ENCODE measurements around the gene MTO1.
A peak's percentile ranks its signal among the peaks of the same experiment; 100 is the strongest.
"Not testable (repeated sequence)": the region's sequence is repeated elsewhere in the genome, so short reads cannot be mapped to it uniquely, and the experiment has no call there.

The MTO1 gene

GRCh38 chr6:73505705-73506104, 44.2 kb downstream of the MTO1 start:
- not testable (repeated sequence) for DNase-seq

DNA sequence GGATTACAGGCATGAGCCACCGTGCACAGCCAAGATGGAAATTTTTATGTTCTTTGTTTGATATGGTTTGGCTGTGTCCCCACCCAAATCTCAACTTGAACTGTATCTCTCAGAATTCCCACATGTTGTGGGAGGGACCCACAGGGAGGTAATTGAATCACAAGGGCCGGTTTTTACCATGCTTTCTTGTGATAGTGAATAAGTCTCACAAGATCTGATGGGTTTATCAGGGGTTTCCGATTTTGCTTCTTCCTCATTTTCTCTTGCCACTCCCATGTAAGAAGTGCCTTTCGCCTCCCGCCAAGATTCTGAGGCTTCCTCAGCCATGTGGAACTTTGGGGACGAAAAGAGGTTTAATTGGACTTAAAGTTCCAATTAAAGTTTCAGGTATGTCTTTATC, 44.7 kb downstream of the MTO1 start:
- DNase-seq = no peak

GRCh38 chr6:73508776-73509175, 47.2 kb downstream of the MTO1 start:
- peak; percentile 21 for DNase-seq

DNA sequence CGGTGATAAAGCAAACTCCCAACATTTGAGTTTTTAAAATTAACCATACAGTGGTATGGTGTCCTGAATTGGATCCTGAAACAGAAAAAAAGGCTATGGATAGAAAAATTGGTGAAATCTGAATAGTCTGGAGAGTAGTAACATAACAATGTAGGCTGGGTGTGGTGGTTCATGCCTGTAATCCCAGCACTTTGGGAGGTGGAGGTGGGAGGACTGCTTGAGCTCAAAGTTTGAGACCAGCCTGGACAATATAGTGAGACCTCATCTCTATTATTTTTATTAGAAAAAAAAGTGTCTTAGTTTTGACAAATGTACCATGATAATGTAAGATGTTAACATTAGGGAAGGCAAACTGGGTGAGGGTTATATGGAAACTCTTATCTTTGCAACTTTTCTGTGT, 48.3 kb downstream of the MTO1 start:
- DNase-seq = peak; percentile 25

DNA sequence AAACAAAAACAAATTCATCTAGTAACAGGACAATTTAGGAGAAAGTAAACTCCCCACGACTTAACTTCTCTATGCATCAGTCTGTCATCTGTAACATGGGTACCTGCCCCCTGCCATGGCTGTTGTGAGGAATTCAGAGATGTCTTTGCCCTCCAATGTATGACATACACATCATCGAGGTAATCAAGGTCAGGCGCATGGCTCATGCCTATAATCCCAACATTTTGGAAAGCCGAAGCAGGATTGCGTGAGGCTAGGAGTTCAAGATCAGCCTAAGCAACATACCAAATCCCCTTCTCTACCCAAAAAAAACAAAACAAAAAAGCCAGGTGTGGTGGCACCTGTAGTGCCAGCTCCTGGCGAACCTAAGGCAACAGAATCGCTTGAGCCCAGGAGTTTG, 50.3 kb downstream of the MTO1 start:
- DNase-seq = peak; percentile 54

GRCh38 chr6:73513496-73513854, 51.9 kb downstream of the MTO1 start:
- peak; percentile 71 for DNase-seq

DNA sequence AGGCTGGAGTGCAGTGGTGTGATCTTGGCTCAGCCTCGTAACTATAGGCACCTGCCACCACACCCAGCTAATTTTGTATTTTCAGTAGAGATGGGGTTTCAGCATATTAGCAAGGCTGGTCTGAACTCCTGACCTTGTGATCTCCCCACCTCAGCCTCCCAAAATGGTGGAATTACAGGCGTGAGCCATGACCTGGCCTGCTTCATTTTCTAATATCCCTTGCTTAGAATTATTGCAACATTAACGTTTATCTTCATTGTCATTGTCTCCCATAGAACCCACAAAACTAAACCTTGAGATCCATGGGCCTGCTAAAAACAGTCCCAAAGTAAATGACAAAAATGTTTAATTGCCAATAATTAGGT, 53.2 kb downstream of the MTO1 start:
- peak; percentile 85 for DNase-seq

DNA sequence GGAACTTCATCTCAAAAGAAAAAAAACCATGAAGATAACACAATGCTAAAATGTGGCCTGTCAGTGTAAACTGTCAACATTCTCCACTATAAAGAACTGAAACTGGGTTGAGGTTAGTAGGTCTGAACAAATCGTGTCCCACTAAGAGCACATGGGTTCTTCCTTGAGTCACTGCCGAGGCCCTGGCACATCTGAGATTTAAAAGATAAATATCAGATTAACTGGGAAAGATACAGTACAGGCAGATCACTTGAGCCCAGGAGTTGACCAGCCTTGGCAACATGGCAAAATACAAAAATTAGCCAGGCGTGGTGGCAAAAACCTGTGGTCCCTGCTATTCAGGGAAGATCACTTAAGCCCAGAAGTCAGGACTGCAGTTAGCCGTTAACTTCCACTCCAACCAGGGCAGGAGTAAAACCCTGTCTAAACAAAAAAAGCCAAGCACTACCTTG, 53.7 kb downstream of the MTO1 start:
- DNase-seq = peak; percentile 85

GRCh38 chr6:73516514-73517489, 55.3 kb downstream of the MTO1 start:
- DNase-seq = peak; percentile 68

GRCh38 chr6:73518100-73518981, 56.8 kb downstream of the MTO1 start:
- DNase-seq = peak; percentile 27

DNA sequence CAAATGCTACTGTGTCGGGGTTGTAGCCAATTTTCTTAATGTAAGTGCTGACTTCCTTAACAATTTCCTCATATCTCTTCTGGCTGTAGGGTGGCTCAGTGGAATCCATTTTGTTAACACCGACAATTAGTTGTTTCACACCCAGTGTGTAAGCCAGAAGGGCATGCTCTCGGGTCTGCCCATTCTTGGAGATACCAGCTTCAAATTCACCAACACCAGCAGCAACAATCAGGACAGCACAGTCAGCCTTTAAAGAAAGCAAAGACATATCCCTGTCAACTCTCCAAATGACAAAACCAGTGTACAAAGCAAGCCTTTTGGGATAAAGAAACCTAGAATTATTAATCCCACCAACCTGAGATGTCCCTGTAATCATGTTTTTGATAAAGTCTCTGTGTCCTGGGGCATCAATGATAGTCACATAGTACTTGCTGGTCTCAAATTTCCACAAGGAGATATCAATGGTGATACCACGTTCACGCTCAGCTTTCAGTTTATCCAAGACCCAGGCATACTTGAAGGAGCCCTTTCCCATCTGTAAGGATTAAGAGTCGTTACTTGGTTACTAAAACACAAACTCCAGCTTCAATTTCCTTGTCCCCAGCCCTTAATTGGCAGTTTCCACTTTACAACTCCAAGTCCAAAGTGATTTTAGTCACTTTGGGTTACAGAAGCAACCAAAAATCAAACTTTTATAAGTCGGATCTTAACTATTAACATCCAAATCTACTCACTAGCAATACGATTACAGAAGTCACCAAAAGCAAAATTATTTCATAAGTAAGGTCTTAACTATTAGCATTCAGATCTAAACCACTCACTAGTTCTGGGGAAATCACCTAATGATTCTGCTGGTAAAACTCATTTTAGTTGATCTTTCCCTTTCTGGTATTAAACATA, 57.7 kb downstream of the MTO1 start:
- DNase-seq = peak; percentile 32

GRCh38 chr6:73519926-73520687, 58.6 kb downstream of the MTO1 start:
- DNase-seq = peak; percentile 87

- peak; percentile 100 for DNase-seq
Observed at GRCh38 chr6:73520688-73521350, 59.3 kb downstream of the MTO1 start, which contains the start of gene EEF1A1. Gene EEF1A1 (minus strand): TSS chr6:73521032. CDS start chr6:73520026, 1,006 bp downstream.

DNA sequence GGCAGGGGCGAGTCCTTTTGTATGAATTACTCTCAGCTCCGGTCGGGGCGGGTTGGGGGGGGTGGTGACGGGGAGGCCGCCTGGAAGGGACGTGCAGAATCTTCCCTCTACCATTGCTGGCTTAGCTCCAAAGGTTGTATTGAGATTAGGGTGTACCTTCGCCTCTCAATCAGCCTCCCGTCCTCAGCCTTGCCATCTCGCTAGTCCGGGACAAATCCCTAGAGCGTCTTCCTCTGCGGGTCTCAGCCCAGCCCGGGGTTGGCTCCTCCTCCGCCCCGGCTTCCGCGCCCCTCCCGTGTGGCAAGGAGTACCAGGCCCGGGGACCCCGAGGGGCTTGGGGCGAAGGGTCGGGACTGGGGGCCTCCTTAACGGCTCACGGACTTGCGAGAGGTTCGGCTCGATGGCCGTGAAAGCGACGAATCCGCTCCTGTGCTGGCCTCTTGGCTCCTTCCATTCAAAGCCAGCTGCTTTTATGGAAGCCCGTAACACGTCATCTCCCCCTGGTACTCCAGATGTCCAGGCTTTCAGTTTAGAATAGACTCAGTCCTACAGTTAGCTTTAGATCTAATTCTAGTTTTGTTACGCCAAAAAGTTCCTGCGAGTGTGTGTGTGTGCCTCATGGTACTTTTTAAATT, 59.9 kb downstream of the MTO1 start:
- DNase-seq = peak; percentile 96

- DNase-seq = peak; percentile 91
Observed at GRCh38 chr6:73523434-73524123, 62.0 kb downstream of the MTO1 start.

DNA sequence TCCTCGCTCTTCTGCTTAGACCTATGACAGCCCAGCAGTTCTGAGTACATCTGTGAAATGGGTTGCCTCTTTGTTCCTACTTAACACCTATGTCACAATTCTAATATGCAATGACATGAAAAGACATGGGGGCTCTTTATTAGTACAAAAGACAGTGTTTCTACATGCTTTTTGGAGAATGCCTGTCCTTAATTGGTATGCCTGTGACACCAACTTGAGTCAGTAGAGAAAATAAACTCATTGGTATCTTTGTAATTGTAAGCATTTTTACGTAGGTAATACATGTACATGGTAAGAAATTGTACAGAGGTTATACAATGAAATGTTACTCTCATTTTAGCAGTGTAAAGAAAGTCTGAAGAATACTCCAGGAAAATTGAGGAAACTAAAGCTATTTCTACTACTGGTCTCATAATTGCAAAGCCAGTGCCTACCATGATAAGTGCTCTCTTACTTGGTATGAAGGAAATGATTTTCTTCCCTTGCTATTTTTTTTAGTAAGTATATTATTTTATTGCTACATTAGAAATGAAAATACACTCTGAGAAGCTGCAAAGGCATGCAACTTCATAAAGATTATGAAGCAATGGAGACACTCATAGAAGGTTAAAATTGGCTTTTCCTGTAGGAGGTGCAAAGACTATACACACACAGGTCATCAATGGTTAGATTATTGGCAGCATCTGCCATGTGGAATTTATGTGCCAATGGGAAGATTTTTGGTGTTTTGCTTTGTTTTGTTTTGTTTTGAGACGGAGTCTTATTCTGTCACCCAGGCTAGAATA, 64.2 kb downstream of the MTO1 start:
- no peak for DNase-seq

GRCh38 chr6:73528897-73529296, 67.4 kb downstream of the MTO1 start:
- no peak for DNase-seq

GRCh38 chr6:73532293-73532692, 70.8 kb downstream of the MTO1 start:
- DNase-seq = no peak

DNA sequence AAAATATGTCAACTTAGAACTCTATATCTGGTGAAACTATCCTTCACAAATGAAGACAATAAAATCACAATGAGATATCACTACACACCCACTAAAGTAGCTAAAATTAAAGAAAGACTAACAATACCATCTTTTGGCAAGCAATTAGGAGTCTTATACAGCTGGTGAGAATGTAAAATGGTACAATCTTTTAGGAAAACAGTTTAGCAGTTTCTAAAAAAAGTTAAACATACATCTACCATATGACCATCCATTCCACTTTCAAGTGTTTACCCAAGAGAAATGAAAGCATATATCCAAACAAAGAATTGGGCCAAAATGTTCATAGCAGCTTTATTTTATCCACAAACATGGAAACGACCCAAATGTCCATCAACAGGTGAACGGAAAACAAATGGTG, 73.1 kb downstream of the MTO1 start:
- DNase-seq = no peak

Measured in DMS53 (cell line).